ENCODE data around the gene SMYD2. TPM values are rescaled to one million over a fixed set of nuclear protein-coding genes. Genes with fewer than 3 reads are reported as not detected.
A peak's percentile ranks its signal among the peaks of the same experiment; 100 is the strongest.

The SMYD2 gene, protein sequence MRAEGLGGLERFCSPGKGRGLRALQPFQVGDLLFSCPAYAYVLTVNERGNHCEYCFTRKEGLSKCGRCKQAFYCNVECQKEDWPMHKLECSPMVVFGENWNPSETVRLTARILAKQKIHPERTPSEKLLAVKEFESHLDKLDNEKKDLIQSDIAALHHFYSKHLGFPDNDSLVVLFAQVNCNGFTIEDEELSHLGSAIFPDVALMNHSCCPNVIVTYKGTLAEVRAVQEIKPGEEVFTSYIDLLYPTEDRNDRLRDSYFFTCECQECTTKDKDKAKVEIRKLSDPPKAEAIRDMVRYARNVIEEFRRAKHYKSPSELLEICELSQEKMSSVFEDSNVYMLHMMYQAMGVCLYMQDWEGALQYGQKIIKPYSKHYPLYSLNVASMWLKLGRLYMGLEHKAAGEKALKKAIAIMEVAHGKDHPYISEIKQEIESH
- 10 to 100 TPM; 18.4 to 18.5 TPM for total RNA-seq

GRCh38 chr1:214281021-214281719, at the start of gene SMYD2:
TSS of gene SMYD2 (plus strand) at chr1:214281159. CDS start at chr1:214281255, 96 bp downstream.
- ATAC-seq = peak; percentile 85
- TF ChIP-seq, protein P1, sequence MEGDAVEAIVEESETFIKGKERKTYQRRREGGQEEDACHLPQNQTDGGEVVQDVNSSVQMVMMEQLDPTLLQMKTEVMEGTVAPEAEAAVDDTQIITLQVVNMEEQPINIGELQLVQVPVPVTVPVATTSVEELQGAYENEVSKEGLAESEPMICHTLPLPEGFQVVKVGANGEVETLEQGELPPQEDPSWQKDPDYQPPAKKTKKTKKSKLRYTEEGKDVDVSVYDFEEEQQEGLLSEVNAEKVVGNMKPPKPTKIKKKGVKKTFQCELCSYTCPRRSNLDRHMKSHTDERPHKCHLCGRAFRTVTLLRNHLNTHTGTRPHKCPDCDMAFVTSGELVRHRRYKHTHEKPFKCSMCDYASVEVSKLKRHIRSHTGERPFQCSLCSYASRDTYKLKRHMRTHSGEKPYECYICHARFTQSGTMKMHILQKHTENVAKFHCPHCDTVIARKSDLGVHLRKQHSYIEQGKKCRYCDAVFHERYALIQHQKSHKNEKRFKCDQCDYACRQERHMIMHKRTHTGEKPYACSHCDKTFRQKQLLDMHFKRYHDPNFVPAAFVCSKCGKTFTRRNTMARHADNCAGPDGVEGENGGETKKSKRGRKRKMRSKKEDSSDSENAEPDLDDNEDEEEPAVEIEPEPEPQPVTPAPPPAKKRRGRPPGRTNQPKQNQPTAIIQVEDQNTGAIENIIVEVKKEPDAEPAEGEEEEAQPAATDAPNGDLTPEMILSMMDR (IDR thresholded peaks at IDR 0.05) = no peak
- TF ChIP-seq POLR2A (IDR thresholded peaks at IDR 0.05) = peak; percentile 67 to 77 (median 72)
- intact Hi-C loops (cut with DNase I) = no loop called here
- Histone ChIP-seq H3K4me1 (peaks cover 27% of the 10 kb centered on the region), H3K4me3 (peak within 1 kb of the TSS; percentile 56 to 72), H3K27ac (peak within 1 kb of the TSS; percentile 91 to 97 (median 92)), H3K27me3 (no peaks in the 10 kb centered on the region), H3K9me3 (no peaks in the 10 kb centered on the region), H3K36me3 (replicated peaks in 1 of 2; ENCODE audit: insufficient read depth in 1 of 2, low read depth in 2 of 2) (no peaks in the 10 kb centered on the region)
- DNase-seq = peak; percentile 73 to 83 (median 74)
- WGBS, 2 donors = 0% methylated on average over 50 of the region's 94 CpGs; no CpG with 5 or more reads in 1 of the 2 donors

DNA sequence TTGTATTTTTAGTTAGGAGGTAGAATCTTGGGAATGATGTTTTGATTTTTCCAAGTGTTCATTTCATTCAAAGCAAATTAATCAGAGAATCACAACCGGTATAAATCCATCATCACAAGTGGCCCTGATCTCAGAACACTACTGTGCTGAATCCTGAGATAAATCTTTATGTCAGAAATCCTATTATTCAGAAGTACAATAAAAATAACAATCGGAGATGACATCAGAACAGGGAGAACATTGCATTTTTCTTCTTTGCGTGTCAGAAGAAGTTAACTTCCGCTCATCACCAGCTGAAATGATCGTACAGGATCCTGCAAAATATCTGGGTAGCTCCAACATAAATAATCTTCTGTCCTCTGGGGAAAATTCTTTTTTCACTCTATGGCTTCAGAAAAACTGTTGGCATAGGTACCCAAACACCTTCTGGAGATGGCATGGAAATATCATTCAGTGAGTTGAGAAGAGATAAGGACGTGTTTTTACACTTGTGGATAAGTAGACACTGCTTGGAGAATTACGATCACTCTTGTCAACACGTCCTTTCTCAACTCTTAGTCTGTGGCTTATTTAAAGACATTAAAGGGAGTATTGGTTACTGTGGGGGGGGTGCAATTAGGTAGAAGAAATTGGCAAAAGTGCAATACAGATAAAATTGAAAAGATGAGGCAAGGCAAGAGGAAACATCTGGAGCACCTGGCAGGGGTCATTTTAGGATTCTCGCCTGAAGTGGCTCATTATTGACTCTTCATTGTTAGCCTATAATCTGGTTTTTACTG, 46.9 kb upstream of the SMYD2 start:
- no peaks in the 10 kb centered on the region for H3K9me3 ChIP-seq
- no peaks in the 10 kb centered on the region for H3K36me3 ChIP-seq (replicated peaks in 1 of 2; ENCODE audit: insufficient read depth in 1 of 2, low read depth in 2 of 2)
- no peaks in the 10 kb centered on the region for H3K27me3 ChIP-seq
- WGBS, 2 donors = 70 to 74% methylated on average over 9 of the region's 9 CpGs
- TF ChIP-seq, protein P1 (IDR thresholded peaks at IDR 0.05) = no peak
- no peak for TF ChIP-seq POLR2A (IDR thresholded peaks at IDR 0.05)
- intact Hi-C loops (cut with DNase I) = no loop called here
- DNase-seq (no peak), ATAC-seq (no peak)
- H3K4me3 ChIP-seq = no peak overlapping the region
- no peaks in the 10 kb centered on the region for H3K4me1 ChIP-seq
- H3K27ac ChIP-seq = no peak overlapping the region

DNA sequence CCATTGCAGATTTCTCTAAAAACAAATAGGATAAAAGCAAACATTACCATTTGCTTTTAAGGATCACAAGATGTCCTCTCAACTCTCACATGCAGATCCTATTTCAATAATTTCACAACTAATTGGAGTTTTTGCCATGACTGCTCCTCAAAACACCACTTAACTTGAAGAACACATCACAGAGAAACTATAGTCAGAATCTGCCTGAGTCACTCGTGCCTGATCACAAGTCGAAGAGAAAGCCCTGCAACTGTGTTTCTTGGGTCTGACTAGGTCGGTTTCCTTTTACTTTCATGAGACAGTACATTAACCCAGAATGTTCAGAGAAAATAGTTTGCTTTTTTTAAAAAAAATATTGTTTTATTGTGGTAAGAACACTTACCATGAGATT, 46.3 kb upstream of the SMYD2 start:
- no peaks in the 10 kb centered on the region for H3K36me3 ChIP-seq (replicated peaks in 1 of 2; ENCODE audit: insufficient read depth in 1 of 2, low read depth in 2 of 2)
- no peak for ATAC-seq
- H3K27me3 ChIP-seq = no peaks in the 10 kb centered on the region
- no peaks in the 10 kb centered on the region for H3K4me1 ChIP-seq
- intact Hi-C loops (cut with DNase I) = no loop called here
- WGBS, 2 donors = 73 to 77% methylated on average over 3 of the region's 3 CpGs
- TF ChIP-seq, protein P1 (IDR thresholded peaks at IDR 0.05) = no peak
- no peak for TF ChIP-seq POLR2A (IDR thresholded peaks at IDR 0.05)
- no peak overlapping the region for H3K4me3 ChIP-seq
- DNase-seq = no peak
- H3K27ac ChIP-seq = no peak overlapping the region
- no peaks in the 10 kb centered on the region for H3K9me3 ChIP-seq

GRCh38 chr1:214236477-214236876, 44.5 kb upstream of the SMYD2 start:
- intact Hi-C loops (cut with DNase I) = no loop called here
- DNase-seq = no peak
- no peaks in the 10 kb centered on the region for H3K9me3 ChIP-seq
- TF ChIP-seq, protein P1 (IDR thresholded peaks at IDR 0.05) = no peak
- TF ChIP-seq POLR2A (IDR thresholded peaks at IDR 0.05) = no peak
- no peaks in the 10 kb centered on the region for H3K27me3 ChIP-seq
- no peak overlapping the region for H3K27ac ChIP-seq
- H3K4me3 ChIP-seq = no peak overlapping the region
- ATAC-seq = no peak
- no peaks in the 10 kb centered on the region for H3K4me1 ChIP-seq
- H3K36me3 ChIP-seq (replicated peaks in 1 of 2; ENCODE audit: insufficient read depth in 1 of 2, low read depth in 2 of 2) = no peaks in the 10 kb centered on the region
- whole genome bisulfite sequencing, 2 donors = 46 to 61% methylated on average over 2 of the region's 2 CpGs

Data from body of pancreas (tissue), 4 donors.